D341Med (cell line): ENCODE results near the gene AJM1.
"Not testable (repeated sequence)": the region's sequence is repeated elsewhere in the genome, so short reads cannot be mapped to it uniquely, and the experiment has no call there.

Experiments
- DNase-seq: peaks from one replicate; pipeline ENCODE4 v3.0.0; 2012; ENCODE audit warnings: low spot score

The AJM1 gene

GRCh38 chr9:136856541-136857141 lies 14.4 kb downstream of the AJM1 start:
- DNase-seq = no peak

DNA sequence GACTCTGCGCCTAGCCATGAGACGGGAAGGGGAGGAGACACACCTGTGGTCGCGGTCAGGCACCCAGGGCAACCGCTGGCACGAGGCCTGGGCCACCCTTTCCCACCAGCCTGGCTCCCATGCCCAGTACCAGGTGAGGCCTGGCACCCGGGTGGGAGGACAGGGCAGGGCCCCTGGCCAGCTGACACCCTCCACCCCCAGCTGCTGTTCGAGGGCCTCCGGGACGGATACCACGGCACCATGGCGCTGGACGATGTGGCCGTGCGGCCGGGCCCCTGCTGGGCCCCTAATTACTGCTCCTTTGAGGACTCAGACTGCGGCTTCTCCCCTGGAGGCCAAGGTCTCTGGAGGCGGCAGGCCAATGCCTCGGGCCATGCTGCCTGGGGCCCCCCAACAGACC lies 14.9 kb downstream of the AJM1 start:
- no peak for DNase-seq

GRCh38 chr9:136857581-136858412 lies 15.5 kb downstream of the AJM1 start:
- no peak for DNase-seq

DNA sequence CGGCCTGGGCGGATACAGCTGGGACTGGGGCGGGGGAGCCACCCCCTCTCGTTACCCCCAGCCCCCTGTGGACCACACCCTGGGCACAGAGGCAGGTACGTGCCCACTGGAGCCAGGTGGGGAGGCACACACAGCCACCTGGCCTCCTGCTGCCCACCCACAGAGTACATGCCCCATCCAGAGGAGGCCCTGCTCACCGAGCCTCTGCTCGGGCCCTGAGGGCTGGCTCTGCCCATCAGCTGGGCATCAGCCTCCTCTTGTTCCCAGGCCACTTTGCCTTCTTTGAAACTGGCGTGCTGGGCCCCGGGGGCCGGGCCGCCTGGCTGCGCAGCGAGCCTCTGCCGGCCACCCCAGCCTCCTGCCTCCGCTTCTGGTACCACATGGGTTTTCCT lies 16.2 kb downstream of the AJM1 start:
- DNase-seq = no peak

DNA sequence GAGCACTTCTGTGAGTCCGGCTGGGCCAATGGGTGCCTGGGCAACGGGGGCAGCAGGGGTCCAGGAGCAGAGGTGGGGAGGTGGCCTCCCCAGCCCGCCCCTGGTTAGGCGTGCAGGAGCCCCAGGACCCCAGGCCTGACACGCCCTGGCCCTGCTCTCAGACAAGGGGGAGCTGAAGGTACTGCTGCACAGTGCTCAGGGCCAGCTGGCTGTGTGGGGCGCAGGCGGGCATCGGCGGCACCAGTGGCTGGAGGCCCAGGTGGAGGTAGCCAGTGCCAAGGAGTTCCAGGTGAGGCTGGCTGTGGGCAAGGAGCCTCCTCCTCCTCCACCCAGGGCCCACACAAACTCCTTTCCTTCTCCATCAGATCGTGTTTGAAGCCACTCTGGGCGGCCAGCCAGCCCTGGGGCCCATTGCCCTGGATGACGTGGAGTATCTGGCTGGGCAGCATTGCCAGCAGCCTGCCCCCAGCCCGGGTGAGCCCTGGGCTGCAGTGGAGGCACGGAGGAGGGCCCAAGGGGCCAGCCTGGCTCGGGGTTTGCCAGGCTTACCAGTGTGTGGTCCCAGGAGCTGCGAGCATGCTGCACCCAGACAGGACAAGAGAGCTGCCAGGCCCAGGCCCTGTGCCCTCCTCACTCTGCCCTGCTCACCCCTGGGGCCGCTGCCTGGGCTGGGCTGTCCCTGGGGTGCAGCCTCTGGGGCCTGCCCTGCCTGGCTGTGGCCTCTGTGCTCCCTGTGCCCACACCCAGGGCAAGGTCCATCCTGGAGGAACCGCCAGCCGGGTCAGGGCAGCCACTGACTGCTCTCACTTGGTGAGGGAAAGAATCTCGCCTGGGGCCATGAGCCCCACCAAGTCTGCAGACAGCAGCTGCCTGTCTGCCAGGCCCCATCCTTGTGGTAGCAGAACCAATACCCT lies 16.8 kb downstream of the AJM1 start:
- DNase-seq = no peak

- no peak for DNase-seq
Observed at GRCh38 chr9:136860529-136860928, 18.3 kb downstream of the AJM1 start.

DNA sequence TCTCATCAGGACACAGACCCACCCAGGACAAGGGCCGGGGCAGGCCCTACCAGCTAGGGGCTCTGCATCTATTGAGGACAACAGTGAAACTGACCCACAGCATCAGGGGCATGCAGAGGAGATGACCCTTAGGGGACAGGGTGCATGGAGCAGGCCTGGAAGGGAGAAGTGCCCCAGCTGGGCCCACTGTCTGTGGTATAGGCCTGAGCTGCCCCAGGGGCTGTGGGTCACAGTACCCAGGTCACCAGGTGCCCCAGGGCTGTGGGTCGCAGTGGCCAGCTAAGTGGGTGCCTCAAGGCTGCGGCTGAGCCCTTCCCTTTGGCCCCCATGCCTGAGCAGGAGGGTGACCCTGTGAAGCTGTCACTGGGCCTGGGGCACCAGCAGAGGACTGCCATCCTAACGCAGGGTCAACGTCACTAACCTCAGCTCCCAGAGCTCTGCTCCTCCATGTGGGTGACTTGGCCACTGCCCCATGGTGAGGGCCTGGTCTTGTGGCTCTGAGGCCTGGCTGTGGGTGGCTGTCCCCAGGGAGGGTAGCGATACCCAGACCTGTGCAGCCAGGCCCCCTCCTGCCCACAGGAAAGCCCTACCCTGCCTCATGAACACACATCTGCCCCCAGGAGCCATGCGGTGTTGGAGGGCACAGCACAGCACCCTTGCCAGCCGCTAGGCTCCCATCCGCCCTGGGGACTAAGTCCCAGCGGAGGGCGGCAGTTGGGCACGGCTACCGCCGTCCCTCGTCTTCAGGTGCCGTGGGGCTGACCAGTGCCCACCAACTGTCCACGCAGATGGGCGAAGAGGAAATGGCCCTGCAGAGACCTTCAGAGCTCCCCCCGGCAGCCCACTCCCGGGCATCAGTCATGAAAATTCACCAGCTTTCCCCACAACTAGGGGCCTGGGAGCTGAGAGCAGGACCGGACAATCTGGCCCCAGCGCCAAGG lies 18.9 kb downstream of the AJM1 start:
- no peak for DNase-seq

- no peak for DNase-seq
Observed at GRCh38 chr9:136861874-136862457, 19.7 kb downstream of the AJM1 start.

DNA sequence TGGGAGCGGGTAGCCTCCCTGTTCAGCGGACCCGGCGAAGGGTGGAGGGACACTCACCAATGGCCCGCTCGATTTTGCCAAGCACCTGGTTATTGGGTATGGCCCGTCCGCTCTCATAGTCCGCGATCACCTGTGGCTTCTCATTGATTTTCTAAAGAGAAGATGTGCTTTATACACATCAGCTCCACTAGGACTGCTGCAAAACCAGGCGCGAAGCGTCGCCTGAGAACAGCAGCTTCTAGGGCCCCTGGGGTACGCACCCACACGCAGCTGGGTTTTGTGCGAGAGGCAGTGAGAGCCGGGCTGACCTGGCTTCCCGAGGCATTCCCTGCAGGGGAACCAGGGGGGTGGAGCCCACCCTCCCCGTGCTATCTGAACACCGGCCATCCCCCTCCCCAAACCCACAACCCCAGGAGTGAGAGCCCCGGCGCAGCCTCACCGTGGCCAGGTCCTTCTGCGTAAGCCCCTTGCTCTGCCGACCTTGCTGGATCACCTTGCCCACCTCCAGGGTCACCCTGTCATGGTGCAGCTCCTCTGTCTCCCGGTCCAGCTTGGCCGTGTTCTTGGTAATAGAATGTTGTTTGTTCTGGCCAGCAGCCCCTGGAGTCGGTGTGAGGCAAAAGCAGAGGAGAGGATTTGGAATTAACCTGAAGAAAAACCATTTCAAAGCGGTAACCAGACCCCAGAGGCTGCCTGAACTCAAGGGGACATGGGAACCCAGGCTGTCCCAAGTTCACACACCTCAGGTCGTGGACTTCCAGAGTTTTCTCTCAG lies 20.8 kb downstream of the AJM1 start:
- no peak for DNase-seq

DNA sequence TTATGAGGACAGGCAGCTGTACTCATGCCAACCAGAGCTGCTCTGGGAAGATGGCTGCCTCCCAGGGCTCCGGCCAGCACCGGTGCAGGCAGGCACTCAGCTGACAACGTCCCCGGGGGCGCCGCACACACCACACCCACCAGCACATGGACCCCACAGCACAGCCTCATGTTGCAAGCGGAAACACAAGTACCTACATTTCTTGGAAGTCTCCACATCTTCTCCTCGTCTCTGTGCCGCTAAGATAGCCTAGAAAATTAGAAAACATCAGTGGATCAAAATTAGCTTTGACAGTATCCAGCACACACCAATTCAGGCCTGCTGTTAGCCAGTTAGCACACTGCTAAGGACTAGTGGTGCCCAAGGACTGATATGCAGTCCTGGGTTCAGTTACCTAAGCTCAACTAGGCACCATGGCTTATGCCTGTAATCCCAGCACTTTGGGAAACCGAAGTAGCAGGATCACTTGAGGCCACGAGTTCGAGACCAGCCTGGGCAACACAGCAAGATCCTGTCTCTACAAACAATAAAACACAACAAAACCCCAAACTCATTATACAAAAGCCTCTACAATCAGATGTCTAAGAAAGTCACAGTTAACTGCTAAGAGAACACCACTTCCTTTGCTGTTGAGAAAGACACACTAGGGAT lies 21.5 kb downstream of the AJM1 start:
- no peak for DNase-seq

DNA sequence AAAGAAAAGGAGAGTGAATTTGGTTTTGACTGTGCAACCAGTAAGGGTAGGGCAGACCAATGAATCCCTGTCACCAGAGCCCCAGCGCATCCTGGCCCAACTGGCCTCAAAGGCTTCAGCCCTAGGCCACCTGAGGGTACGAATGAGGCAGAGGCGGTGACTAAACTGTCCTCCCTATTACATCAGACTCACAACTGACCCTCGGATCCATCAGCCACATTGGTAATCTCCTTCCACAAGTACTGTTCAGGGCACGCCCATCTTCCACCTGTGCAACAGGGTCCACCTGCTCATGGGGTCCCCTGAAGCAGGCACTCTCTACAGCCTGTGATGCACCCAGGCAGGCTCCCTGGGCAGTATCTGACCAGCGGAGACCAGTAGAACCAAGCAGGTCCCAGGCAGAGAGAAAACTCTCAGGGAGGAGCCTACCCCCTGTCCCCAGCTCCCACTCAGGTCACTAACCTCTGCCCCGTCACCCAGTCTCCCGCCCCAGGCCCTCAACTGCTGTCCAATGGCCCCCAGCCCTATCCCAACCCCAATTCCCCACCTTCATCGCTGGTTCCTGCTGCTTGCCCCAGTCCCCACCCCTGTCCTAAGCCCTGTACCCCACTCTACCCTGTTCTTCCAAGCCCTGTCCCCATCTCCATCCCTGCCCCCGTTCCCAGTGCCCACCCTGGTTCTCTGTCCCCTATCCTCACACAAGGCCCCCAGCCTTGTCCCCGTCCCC lies 22.9 kb downstream of the AJM1 start:
- DNase-seq = no peak

- no peak for DNase-seq
Observed at GRCh38 chr9:136865768-136866103, 23.5 kb downstream of the AJM1 start.

- not testable (repeated sequence) for DNase-seq
Observed at GRCh38 chr9:136866898-136867421, 24.7 kb downstream of the AJM1 start.

DNA sequence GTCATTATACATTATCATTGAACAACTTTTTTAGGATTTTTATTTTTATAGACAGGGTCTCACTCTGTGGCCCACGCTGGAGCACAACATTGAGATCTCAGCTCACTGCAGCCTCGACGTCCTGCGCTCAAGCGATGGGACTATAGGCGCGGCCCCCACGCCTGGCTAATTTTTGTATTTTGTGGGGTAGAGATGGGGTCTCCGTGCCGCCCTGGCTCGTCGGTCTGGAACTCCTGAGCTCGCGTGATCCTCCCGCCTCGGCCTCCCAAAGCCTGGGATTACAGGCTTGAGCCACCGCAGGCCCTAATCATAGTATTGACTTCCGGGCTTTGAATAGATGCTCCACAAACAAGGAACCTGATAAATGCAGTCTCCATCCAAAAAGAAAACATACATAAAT lies 25.2 kb downstream of the AJM1 start:
- DNase-seq = peak; percentile 2

DNA sequence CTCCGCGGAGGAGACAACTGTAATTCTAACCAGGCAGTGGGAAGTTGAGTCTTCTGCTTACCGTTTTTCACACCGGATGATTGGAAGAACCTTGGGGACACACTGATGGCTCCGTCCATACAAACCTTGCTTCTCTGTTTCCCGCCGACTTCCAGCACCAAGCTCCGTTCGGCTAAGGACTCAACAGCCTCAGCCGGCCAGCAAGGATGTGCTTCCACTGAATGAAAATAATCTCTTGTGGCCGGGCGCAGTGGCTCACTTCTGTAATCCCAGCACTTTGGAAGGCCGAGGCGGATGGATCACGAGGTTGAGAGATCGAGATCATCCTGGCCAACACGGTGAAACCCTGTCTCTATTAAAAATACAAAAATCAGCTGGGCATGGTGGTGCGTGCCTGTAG lies 25.6 kb downstream of the AJM1 start:
- DNase-seq = peak; percentile 7

DNA sequence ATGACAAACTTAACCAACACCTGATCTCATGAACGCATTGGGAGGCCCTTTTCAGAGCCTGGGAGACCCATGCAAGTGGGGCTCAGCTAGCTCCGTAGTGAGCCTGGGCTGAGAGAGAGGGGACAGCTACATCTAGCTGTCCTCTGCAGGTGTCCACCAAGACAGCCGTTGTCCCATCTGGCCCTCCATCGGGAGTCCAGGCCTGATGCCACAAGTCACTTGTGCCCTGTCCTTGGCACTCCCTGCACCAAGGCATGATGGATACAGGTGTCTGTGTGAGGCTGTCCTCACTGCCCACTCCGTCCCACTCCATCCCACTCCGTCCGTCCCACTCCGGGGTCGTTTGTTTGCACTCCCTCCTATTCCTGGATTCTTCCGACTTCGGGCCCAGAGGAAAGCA lies 26.4 kb downstream of the AJM1 start:
- DNase-seq = peak; percentile 20

DNA sequence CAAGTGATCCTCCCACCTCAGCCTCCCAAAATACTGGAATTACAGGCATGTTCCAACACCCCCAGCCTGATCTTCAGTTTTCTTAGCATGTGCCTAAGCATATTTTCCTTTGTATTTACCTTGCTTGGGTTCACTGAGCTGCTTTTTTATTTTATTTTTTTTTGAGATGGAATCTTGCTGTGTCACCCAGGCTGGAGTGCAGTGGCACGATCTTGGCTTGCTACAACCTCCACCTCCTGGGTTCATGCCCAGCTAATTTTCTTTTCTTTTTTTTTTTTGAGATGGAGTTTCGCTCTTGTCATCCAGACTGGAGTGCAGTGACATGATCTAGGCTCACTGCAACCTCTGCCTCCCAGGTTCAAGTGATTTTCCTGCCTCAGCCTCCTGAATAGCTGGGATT lies 27.3 kb downstream of the AJM1 start:
- DNase-seq = not testable (repeated sequence)

DNA sequence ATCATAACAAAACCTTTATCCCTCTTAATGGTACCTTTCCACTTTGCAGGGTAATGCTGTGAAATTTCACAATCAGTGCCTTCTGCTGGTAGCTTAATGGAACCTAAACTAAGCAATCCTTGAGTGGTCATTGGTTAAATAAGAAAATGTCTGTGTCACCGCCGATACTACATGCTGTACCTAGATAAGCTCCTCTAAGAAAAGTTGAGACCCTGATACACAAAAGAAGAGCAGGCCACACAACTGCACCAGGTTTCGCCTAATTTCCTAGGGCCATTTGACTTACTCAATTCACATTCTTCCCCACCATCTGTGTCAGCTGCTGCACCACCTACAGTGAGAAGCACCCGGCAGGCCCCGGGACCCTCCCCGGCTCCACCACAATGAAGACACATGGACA lies 32.9 kb downstream of the AJM1 start:
- no peak for DNase-seq

- no peak for DNase-seq
Observed at GRCh38 chr9:136876476-136876875, 34.2 kb downstream of the AJM1 start.
